T-helper 22 cell (primary cell): ENCODE measurements around the gene MECP2.
"Not testable (repeated sequence)": the region's sequence is repeated elsewhere in the genome, so short reads cannot be mapped to it uniquely, and the experiment has no call there.

Experiments used
- DNase-seq: peaks from one replicate; pipeline ENCODE4 v3.0.0-alpha.2; 2020; ENCODE audit warnings: low read depth

MECP2 gene

DNA sequence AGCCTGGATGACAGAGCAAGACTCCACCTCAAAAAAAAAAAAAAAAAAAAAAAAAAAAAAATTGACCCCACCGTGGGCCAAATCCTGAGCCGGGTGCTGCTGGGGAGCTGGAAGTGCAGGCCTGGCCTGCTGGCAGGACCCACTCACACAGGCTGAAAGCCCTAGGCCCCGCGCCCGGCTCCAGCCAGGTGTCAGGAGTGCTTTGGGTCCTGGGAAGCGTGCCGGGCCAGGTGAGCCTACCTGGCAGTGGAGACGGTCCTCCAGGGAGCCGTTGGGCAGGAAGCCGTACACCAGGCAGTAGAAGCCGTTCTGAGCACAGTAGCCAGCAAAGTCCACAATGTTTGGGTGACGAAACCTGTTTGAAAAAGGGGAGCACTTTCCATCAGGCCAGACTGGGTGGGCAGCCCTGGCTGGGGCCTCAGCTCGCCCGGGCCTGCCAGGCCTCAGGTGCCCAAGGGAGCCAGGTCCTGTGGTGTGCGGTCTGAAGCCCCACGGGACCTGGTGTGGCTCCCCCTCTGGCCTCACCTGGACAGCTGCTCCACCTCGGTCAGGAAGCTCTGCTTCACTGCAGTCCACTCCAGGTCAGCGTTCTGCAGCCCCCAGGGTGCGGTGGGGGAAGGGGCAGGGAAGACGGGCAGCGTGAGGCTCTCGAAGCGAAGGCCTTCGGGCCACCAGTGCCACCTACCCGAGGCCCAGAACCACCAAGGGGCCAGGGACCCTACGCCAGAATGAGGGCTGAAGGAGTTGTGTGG, 79.6 kb downstream of the MECP2 start:
- no peak for DNase-seq

DNA sequence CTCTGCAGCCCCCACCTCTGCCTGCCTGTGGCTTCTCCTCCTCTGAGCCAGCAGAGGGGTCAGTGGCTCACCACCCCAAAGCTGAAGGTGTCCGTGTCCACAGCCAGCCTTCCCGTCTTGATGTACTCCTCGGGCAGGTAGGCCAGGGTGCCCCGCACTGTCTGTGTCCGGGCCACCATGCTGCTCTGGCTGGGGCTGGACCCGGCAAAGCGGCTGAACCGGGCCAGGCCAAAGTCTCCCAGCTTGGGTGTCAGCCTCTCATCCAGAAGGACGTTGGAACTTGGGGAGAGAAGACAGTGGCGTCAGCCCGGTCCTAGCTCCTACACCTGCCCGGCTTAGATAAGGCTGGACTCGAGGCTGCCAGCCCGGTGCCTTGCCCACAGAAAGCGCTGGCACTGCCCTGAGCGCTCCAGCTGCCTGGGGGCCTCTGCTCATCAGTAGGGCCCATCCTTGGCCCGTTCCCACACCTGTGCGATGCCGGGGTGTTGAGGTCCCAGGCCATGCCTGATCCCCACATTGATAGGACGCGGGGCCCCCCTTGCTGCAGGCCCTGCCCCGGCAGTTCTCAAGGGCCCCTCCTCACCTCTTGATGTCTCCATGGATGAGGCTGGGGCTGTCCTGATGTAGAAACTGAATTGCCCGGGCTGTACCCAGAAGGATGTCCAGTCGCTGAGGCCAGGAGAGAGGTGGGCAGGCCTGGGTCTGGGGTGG, 81.0 kb downstream of the MECP2 start:
- DNase-seq: no peak

DNA sequence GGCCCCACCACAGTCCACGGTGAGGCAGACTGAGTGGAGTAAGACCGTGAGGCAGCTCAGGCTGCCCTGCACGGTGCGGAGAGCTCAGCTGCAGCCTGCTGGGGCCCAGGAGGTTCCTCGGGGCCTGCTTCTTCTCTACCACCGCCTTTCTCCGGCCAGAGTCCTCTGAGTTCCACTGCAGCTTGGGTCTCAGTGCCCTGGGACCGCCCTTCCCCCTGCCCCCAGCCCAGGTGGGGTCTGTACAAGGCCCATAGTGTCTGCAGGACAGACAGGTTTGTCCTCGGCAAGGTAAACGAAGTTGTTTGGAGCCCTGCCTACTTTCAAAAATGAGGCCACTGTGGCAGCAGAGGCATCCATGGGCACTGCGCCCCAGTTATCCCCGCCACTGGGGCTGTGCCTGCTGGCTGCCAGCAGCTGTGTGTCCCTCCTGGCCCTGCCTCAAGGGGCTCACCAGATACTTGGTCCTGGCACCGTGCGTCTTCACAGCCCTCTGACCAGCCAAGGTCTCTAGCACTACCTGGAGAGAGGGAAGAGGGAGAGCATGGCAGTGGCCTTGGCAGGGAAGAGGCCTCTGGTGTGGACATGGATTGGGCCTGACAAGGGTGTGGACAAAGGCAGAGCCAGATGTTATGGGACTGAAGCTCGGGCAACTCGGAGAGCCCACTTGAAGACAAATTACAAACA, 81.8 kb downstream of the MECP2 start:
- DNase-seq: no peak

DNA sequence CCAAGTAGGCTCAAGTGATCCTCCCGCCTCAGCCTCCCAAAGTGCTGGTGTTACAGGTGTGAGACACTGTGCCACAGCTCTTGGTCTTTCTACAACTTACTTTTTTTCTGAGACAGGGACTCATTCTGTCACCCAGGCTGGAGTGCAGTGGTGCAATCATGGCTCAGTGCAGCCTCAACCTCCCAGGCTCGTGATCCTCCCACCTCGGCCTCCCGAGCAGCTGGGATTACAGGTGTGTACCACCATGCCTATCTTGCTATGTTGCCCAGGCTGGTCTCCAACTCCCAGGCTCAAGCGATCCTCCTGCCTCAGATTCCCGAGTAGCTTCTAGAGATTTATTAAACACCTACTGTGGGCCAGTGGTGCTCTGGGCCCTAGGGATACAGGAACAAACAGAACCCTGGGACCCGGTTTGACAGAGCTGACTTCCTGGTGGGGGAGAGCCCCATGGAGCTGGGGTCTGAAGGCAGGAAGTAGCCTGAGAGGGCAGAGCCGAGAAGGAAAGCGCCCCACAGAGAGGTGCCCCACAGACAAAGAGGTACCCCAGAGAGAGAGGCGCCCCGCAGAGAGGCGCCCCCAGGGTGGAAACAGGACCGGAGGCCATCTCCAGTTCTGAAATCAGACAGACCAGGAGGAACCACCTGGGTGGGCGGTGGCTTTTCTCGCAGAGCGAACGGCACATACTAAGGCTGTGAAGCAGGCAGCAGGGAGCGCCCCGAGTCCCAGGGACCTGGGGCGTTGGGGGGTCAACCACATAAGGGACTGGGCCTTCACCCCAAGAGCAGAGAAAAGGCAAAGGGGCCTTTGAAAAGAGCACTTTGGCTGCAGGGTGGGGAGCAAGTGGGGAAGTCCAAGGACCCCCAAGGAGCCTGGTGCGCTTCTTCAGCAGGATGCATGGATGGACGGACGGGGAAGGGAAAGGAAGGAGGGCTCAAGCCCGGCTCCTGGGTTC, 82.8 kb downstream of the MECP2 start:
- DNase-seq: no peak

GRCh38 chrX:154013614-154014360, 83.7 kb downstream of the MECP2 start:
- no peak for DNase-seq

DNA sequence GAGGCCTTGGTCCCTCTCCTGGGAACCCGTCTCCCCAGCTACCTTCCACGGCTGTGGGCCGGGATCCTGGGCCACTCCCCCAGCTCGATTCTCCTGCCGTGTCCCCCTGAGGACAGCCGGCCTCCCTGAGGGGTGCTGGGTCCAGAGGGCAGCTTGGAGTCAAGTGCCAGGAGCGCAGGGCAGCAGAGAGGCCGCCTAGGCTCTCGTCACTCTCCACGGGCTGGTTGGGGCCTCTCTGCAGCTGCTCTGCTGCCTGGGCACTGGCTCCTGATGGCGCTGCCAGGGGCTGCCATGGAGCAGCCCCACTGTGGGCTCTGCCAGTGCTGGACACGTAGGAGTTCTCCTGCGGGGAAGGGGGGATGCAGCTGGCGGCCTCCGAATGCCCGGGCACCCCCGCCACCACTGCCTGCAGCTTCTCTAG, 84.5 kb downstream of the MECP2 start:
- no peak for DNase-seq

DNA sequence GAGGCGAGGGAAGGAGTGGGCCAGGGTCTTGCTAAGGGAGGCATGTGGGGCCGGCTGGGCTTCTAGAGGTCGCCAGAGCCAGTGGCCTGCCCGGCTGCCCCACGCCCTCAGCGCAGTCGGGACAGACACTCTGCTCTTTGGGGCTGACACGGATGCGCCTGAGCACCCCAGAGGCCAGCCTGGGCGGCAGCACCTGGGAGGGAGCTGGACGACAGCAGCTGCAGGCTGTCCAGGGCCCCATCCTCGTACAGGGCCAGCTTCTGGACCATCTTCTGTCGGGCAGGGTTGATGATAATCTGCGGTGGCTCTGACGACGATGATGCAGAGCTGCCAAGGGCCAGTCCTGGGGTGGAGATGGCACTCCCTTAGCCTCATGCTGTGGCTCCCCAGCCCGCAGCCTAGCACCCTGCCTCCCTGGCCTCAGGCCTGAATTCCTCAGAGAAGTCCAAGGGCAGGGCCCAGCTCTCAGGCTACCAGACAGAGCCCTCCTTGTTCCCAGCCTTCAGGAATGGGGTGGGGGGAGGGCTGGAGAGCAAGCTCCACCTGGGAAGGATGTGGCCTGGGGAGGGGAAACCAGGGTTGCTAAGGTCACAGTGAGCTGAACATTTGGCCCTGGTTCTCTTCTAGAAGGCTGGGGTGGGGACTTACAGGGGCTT, 85.1 kb downstream of the MECP2 start:
- DNase-seq: no peak

GRCh38 chrX:154011376-154012335, 85.9 kb downstream of the MECP2 start:
- DNase-seq: no peak

DNA sequence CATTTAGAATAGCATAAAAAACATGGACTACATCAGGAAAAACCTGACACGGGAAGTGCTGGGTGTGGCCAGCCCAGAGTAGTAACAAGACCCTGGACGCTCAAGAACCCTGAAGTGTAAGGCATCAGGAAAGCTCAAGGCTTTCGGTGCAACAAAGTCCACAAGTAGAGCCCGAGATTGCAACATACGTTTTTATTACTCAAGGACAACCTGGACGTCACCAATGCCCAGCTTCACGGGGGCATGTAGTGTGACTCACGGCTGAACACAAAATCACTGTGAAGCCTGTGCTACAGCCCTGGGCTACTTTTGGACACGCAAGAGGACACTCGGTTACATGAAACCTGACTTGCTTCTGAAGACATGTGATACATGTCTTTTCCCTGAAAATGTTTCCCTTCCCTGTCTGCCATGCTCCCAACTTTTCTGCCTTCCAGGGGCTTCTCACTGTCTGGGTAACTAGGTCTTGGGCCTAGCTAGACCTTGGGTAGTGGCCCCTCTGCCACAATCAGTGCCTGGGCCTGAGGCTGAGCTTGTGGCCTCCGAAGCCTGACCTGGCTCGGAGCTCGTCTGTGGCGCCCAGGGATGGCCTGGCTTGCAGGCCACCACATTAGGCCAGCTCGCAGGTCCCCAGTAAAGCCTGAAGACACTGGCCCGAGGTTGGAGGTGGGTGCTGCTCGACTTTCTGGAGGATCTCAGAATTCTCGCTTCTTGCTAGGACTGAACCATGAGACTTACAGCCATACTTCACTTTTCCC, 87.0 kb downstream of the MECP2 start:
- DNase-seq: no peak

DNA sequence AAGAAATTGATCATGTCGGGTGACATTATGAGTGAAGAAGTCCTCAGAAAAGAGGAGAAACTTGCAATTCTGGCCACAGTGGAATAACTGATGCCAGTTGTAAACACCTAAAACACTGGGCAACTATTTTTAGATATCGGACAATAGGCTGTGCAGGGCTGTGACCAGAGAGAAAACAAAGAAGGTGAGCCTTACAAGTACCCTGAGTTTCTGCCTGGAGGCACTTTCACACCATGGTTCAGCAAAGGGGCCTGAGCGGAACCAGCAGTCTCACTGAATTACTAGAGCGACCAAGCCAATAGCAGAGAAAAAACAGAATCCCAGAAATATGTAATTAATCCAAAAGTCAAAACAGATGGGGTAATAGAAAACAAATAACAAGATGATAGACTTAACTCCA, 89.0 kb downstream of the MECP2 start:
- DNase-seq: no peak

DNA sequence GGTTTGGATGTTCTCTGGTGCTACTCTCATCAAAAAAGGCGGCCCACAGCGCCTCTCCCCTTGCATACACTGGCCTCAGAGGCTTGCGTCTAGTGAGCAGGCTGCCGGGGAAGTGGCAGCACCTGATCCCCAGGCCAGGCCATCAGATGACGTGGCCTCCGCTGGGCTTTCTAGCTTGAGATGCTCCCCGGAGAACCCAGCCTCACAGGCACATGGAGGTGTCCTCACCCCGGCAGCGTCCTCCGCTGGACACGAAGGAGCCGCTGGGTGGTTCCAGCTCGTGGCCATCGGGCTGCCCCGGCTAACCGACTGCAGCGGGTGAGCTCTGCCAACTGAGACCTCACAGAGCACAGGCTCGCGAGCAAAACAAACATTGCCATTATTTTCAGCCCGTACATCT, 90.6 kb downstream of the MECP2 start:
- no peak for DNase-seq

DNA sequence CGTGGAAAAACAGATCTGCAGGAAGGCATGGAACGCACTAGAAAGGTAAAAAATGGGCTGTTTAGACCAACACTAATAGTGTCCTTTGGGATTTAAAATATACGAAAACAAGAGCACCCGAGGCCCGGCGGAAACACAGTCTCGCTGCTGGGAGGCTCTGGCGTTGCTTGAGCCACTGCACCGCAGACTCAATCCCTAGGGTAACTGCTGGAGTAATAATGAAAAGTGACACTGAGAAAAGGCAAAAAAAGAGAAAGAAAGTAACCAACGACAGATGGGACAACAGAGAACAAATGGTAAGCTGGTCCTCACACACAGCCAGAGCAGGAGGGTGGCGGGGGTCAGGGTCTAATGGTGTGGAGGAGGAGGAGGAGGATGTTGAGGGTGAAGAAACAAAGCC, 93.2 kb downstream of the MECP2 start:
- no peak for DNase-seq

DNA sequence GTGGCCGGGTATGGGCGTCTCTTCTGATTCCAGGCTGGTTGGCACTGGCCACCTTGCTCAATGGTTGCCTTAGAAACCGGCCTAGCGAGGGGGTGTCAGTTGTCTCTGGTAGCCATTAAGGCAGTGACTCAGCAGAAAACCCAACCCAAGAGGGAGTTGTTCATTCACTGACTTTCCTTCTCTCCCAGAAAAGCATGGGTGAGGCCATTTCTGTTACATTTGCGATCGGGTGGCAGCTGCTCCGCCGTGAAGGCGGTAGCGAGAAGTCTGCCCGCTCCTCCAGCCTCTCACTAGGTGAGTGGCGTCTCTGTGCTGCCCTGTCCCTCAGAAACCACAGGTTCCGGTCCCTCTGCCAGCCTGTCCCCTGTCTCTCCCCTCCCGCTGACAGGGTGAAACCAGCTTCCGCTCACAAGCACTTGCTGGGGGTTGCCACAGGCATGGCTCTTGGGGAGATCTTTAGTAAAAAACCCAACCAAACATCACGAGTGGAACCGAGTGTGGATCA, 95.2 kb downstream of the MECP2 start:
- DNase-seq: peak; percentile 24

DNA sequence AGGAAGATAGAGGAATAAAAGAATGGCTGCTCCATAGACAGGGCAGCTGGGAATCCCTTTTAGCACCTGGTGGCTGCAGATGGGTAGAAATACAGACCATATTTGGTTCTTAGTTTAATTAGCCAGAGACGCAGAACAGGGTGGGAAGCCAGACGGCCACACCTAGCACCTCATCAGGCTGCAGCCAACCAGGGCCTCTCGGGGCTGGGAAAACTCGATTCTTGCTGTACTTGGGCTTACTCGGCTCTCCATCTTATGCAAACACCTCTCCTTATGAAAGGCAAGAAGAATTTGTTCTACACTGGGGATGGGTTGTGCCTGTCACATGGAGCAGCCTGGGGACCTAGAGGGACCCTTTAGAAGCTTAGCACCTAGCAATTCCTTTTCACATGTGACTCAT, 97.5 kb downstream of the MECP2 start:
- DNase-seq: no peak

DNA sequence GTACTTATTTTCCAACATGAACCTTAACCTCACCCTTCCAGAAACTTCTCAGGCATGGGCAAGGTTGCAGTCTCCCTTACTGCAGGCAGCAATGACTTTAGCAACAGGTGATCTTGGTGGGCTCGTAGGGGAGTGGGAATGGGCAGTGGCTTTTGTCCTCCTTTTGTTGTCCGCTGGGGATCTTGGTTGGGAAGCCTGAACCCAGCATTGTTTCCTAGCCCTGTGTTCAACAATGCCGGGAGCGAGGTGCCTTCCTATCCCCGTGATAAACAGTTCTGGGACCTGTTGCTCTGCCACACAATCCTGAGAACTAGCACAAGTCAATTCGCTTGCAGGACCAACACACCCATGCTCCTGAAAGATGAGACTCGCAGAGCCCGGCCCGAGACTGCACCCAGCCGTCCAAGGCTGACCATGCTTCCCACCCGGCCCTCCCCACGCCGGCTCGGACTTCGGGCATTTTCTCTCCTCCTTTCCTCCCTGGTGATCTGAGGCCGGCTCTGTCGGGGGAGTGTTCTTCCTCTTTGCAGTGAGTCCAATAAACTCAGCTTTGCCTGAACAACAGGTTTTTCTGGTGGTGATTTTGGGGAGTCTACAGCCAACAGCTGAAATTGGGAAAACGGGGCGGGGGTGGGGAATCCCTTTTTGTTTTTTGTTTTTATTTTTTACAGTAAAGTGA, 98.0 kb downstream of the MECP2 start:
- no peak for DNase-seq

- no peak for DNase-seq
These were observed 102.0 kb downstream of the MECP2 start for GRCh38 chrX:153995504-153995903.

DNA sequence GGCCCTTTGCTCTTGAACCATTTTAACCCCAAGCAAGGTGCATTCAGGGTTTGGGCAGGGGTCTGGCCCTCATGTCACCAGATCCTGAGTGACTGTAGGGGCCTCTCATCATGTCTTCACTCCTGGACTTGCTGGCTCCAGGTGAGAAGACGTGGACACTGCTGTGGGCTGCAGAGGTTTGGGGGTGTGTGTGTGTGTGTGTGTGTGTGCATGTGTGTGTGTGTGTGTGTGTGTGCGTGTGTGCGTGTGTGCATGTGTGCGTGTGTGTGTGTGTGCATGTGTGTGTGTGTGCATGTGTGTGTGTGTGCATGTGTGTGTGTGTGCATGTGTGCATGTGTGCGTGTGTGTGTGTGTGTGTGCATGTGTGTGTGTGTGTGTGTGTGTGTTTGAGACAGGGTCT, 103.1 kb downstream of the MECP2 start:
- DNase-seq: not testable (repeated sequence)

DNA sequence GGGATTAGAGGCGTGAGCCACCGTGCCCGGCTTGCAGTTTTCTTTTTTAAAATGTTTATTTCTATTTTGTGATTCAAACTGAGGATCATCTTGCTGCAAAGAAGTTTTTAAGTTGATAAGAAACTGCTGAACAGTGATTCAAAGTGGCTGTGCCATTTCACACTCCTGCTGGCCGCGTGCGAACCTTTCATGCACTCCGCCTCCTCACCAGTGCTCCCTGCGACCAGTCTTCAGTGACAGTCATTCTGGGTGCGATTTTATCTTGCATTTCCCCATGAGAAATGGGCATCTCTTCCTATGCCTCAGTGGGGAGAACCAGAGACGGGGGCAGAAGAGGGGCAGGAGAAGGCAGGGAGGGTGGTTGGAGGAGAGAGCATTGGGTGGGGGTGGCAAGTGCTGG, 103.5 kb downstream of the MECP2 start:
- no peak for DNase-seq
